Erythroblast (primary cell): ENCODE data around the gene PSMF1.

Experiments used
- GATA1 ChIP-seq: IDR thresholded peaks from 2 replicates; pipeline ENCODE4 v1.6.1; 2011; ENCODE audit warnings: low read depth, mild to moderate bottlenecking, control low read depth, low read length, moderate library complexity
- POLR2A ChIP-seq: IDR thresholded peaks from 2 replicates; pipeline ENCODE4 v1.6.1; 2011; ENCODE audit warnings: mild to moderate bottlenecking, low read length

- TF ChIP-seq POLR2A, result no peak
- no peak for TF ChIP-seq GATA1
Measured at GRCh38 chr20:1196634-1197033, 78.2 kb downstream of the PSMF1 start.
